Gastrocnemius medialis (tissue), 4 donors: Measurements from ENCODE around the gene PODN.

Source experiments
- CTCF ChIP-seq, 5 experiments: fragments of 450-650 bp in 3 of 5; fragments of 200-600 bp in 2 of 5; sonication (generic) in 2 of 5; IDR thresholded peaks in 4 of 5; conservative IDR thresholded peaks in 1 of 5; 1 replicate in 4 of 5; 2 replicates in 1 of 5; pipeline ENCODE4 v1.5.1; 2016 to 2019; ENCODE audit warnings: antibody characterized with exemption in 5 of 5, mild to moderate bottlenecking in 3 of 5, moderate library complexity in 3 of 5
- POLR2A ChIP-seq, 2 donors: fragments of 450-650 bp; IDR thresholded peaks; one replicate each; pipeline ENCODE4 v1.6.1; 2017; ENCODE audit warnings: antibody characterized with exemption in 2 of 2, mild to moderate bottlenecking in 2 of 2, moderate library complexity in 2 of 2

GRCh38 chr1:53111073-53111556 is 49.1 kb downstream of the PODN start:
- TF ChIP-seq CTCF (IDR thresholded peaks at IDR 0.05 in 4 of 5, conservative IDR thresholded peaks at IDR 0.05 in 1 of 5) (no peak), POLR2A (IDR thresholded peaks at IDR 0.05) (no peak)
